Anterior cingulate cortex (tissue), 58 donors: ENCODE measurements around the gene LRBA.
"Not testable (repeated sequence)": the region's sequence is repeated elsewhere in the genome, so short reads cannot be mapped to it uniquely, and the experiment has no call there.

ENCODE experiments used
- DNase-seq, 58 donors: peaks; one replicate each; lab custom pipeline; 2025; lab: John Stamatoyannopoulos, UW

Gene LRBA

DNA sequence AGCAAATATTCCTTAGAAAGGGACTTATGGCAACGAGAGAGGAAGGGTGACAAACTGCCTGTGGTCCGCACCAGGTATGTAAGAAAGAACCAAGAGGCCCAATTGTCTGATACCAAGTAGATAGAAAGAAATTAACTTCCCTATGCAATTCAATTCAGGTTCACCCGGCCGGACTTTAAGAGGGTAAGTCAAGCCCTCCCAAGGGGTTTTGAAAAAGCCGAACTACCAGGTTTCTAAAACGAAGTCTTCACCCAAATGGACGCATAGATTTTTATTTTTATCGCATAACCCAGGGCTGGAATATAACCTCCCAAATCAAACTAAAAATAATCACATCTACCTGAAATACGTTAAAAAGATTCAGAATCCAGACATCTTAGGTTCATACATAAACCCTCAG is 434.8 kb downstream of the LRBA start:
- DNase-seq = no peak

DNA sequence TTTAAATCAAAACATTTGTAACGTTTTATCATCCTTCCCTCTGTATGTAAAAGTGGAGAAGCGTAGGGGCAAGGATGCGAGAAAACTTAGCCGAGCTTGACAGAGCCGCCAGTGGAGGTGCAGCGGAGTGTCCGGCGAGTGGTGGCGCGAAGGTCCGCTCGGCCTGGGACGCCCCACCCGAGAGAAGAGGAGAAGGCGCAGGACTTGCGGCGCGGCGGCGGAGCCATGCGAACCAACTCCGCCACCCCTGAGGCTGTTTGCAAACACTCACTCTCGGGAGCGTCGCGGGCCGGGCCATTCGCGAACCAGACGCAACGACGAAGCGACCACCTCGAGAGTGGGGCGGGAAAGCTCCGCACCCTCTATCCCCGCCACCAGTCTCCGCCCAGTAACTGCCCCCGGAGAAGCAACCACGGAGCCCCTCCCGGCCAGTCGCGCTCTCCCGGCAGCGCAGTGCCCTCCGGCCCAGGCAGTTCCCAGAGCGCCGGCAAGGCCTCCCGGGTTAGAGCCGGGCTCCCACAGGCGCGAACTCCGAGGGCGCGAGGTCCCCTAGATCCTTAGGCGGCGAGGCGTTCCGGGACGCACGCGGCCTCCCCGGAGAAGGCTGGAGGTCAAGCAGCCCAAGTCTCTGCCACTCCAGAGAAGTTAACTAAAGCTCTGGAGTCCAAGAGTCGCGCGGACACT is 435.4 kb downstream of the LRBA start:
- peak in 1 of 58 donors; percentile 0 for DNase-seq

DNA sequence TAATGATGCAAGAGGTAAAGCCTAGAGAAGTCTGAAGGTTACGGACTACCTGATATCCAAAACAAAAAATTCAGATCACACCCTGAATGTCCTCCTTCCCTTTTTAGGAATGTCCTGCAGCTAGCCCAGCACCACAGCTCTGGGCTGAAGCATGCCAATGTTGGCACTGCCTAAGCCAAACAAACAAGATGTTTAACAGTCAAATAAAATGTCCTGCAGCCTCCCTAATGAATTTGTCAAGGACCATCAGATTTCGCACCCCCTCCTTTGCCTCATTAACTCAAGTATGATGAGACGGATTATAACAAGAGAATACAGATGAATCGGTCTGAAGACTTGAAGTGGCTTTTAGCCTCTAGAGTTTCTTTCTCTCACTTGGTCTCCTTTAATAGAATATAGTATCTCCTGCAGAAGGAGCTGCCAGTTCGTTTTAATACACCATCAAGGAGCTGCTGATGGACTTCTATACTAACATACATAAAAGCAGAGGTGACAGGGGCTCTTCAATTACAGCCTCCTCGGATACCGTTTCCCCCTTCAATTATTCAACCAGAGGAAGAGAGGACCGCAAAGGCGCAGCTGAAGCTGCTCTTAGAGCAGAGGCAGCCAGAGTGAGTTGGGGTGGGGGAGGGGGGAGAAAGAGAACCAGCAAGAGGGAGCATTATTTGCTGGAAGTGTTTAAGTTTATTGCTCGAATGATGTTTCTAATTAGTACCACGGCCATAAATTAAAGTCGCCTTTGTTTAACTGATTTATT is 436.2 kb downstream of the LRBA start:
- no peak for DNase-seq

DNA sequence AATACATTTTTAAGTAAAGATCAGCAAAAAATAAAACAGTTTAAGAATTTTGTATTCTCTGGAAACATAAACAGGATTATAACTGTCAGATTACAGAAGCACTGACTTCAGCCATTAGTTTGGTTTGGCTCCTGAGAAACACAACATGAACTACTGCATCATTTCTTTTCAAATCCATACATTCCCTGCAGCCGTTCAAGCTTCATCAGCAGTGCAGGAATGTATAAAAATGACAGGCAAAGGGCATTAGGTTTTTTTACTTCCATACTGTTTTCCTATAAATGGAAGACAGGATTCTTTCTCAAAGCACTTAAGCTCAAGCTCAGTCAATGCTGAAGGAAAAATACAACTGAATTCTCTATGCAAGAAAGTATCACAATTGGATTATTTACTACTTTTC is 437.3 kb downstream of the LRBA start:
- DNase-seq = no peak

DNA sequence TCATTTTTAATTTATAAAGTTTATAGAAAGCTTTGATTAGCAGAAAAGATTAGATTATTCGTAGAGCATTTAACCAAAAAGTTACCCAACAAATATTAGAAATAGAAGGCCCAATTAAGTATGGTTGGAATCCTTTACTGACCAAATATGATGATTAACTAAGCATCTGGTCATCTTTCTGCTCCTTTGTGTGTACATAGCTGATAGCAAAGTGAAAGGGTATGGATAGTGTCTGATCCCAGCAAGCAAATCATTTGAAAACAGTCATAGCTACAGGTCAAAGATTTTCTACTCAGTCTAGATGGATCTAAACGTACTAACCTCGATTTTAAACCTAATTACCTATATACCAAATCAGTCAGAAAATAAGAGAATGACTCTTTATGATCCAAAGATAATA is 440.4 kb downstream of the LRBA start:
- DNase-seq = no peak

DNA sequence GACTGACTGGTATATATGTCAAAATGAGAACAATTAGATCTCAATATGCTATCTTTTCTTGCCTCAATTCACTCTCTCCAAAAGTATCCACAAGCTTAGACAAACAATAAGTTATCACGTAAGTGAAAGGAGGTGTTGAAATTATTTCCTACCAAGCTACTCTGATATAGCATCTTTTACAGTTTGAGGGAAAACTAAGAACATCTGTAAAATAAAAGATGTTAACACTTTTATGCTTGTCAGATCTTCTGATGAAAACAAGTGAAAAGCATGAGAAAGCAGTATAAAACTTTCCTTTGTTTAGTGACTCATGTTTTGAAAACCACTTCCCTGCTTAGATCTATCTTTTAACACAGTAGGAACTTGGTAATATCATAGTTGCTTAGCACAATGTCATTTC is 441.6 kb downstream of the LRBA start:
- no peak for DNase-seq

DNA sequence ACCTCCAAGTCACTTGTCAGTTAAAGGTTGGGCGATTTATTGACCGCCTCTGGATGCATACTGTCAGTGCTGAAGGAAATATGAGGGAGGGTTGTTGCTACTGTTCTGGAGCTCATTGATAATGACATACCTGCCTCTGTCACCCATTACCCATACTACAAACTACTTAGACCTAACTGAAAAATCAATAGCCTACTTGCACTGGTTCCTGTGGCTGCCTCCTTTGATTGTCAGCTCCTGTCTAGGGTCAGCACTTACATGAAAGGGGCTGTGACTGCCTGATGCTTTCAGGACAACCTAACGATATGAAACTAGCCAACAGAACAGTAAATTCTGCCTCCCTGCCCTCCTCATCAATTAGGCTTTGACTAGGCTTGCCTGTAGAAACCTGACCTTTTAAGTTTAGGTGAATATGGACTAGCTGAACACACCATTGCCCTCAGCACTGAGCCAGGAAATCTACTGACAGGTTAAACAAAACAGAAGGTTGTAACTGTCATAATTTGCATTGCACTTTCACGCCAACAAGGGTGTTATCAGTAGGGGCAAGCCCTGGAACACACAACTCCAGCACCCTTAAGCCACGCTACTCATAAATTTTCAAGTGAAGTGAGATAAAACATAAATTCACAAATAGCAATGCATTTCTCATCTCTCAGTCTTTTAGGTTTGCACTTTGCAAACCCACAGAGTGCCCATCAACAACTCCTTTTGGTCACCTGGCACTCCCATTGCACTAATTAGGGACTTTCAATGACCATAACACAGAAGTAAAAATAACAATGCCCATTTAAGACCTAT is 442.2 kb downstream of the LRBA start:
- no peak for DNase-seq

DNA sequence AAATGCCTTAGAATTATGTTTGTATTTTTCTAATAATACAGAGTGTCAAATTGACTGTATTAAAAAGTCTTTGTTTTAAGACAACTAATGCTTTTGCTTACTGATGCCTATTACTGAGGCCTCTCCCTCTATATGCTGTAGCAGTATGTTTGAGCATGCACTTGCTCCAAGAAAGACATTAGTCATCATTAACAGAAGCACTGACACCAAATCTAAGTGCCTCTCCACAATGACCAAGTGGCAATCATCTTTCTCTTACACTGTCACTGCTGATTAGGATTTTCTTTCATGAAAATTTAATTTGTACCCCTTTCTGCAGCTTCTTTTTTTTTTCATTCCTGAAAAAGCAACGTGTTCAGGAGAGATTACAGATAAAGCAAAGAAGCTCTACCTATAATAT is 444.2 kb downstream of the LRBA start:
- DNase-seq = no peak

DNA sequence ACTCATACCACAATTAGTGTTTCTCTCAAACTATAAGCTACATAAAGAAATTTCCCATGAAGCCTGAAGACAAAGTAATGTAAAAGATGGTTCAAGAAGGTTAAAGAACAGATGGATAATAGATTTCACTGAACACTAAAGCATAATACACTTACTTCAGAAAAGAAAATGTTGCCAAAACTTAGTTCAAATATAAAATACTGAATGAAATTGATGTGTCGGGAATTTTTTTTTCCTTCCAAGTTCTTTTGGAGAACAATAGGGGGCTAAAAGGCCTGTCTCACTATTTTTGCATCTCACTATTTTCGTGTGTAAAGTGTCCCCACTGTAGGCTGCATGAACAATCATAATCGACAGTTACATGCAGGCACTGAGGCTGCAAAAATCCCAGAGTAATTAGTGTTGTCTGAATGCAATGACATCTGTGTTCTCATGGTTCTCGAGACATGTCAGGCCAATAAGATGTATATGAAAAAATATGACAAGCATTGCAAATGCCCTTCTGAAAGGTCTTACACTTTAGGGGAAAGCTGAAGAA is 445.0 kb downstream of the LRBA start:
- DNase-seq = no peak

DNA sequence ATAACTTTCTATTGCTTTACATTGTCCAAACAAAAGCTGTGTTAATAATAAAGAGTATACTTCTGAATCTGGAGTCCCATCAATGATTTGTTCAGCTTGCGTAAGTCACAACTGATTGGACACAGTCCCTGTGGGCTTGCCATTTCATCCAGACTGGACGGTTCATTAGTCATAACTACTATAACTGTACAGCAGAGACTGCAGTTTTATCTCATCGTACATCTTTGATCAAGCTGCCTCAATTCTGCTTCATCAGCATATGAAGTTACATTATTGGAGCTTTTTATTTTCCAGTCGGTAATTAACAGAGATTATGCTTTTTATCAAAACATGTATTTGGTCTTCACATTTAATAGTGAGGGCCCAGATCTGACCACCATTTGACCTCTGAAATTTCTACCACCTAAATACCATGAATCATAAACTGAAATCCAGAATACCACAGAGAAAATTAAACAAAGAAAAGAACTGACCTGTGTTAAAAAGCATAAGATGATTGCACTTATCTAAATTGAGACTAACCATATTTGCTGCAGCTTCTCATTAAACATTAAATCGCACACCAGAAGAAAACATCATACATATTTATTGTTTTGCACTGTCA is 445.6 kb downstream of the LRBA start:
- no peak for DNase-seq

DNA sequence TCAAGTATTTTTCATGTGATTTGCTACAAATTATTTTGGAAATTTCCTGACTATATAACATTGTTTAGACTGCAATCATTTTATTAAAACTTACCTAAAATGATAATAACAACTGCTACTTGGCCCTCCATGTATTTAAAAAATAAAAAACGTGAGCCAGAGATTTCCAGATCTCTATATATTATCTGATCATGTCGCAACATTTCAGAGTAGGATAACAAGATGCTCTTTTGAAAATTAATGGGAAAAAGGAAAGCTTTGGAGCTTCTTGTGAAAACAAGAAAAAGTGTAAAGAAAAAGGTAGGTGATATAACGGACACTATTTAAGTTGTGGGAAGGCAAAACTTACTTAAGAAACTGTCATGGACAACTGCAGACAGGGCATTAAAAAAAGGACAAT is 448.0 kb downstream of the LRBA start:
- DNase-seq = no peak

DNA sequence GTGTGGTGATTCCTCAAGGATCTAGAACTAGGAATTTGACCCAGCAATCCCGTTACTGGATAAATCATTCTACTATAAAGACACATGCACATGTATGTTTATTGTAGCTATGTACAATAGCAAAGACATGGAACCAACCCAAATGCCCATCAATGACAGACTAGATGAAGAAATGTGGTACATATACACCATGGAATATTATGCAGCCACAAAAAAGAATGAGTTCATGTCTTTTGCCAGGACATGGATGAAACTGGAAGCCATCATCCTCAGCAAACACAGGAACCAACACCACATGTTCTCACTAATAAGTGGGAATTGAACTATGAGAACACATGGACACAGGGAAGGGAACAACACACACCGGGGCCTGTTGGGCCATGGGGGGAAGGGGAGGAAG is 450.1 kb downstream of the LRBA start:
- DNase-seq = not testable (repeated sequence)

DNA sequence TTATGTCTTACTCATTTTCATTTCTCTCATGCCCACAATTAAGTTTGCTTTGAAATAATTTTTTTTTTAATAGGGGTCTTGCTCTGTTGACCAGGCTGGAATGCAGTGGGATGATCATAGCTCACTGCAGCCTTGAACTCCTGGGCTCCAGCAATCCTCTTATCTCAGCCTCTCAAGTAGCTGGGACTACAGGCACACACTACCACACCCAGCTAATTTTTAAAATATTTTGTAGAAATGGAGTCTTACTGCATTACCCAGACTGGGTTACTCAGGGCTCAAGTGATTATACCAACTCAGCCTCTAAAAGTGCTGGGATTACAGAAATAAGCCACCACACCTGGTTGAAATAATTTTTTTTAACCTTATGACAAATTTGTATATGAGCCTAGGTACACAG is 452.3 kb downstream of the LRBA start:
- DNase-seq = no peak

DNA sequence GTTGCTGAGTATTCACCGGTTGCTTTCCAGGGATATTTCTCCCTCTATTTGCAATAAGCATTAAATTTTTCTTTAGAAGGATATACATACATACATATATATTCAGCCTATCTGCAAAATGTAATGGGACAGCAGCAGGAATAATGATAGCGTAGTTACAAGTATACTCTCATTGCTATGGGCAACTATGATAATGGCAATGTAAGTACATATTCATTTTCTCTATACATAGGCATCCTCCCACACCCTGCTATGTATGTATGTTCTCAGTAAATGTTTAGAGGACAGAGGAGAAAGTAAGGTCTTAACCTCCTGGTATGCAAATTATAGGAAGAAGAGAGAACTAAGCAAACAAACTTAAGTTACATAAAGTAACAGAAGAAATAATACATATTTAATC is 452.8 kb downstream of the LRBA start:
- DNase-seq = no peak

DNA sequence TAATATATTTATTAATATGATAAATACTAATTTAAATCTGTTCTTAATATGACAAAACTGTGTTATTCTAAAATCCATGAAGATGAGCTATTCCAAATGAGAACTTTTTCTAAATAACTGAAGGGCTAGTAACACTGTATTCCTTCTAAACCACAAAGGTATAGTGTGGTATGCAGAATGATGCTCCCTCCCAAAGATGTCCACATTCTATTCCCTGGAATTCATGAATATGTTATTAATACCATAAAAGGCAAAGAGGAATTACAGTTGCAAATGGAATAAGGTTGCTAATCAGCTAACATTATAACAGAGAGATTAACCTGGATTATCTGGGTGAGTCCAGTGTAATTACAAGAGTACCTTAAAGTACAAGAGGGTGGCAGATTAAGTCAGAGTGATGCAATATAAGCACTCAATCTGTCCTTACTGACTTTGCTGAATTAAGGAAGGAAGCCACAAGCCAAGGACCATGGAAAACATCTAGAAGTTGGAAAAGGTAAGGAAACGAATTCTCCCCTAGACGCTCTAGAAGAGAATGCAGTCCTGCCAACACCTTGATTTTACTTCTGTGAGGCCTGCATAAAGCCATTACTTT is 453.8 kb downstream of the LRBA start:
- no peak for DNase-seq

DNA sequence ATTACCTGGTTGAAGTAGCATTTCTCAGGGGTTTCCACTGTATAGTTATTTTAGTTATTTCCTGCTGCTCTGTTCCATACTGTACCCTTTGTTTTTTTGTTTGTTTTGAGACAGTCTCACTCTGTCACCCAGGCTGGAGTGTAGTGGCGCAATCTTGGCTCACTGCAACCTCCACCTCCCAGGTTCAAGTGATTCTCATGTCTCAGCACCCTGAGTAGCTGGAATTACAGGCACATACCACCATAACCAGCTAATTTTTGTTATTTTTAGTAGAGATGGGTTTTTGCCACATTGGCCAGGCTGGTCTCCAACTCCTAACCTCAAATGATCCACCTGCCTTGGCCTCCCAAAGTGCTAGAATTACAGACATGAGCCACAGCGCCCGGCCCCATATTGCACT is 457.3 kb downstream of the LRBA start:
- not testable (repeated sequence) for DNase-seq

DNA sequence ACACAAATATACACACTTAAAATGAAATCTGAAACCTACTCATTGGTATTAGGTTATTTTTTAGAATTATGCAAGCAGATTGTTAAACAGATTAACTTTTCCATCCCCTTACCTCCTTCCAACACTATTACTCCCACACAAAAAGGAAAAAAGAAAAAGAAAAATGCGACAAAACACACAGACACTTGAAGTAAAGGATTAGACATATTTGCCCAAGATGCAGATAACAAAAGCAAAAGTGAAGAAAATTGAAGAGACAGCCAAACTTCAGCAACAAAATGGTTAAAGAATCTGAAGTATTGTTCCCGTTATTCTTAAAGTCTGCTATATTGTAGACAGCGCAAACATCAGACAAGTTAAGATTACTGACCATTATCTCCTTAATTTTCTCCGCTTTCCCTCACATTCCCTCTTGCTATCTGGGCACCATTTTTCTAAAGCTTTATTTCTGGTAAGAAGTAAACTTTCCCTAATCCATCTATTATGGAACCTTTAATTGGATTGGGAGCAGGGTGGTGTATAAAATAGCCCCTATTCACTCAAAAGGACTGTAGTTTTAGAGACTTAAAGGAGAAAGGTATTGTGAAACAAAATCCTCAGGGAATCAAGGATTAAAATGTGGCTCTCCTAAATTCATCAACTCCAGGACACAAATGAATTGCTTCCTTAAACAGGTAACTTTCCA is 467.8 kb downstream of the LRBA start:
- no peak for DNase-seq

DNA sequence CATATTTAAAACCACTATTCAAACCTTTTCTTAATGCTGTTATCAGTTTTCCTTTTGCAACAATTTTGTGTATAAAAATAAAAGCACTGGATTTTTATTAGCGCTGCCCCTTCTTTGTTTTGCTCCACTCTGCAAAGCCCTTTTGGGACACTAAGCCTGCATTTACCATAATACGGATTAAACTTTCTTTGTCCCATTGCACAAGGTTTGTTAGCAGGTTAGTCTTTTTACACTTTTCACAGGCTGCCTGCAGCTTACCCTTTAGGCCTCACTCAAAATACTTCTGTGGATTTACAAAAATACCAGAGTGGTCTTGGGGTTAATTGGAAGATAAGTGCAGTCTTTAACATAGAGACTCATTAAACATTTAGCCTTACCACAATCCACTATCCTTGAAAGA is 468.8 kb downstream of the LRBA start:
- no peak for DNase-seq

DNA sequence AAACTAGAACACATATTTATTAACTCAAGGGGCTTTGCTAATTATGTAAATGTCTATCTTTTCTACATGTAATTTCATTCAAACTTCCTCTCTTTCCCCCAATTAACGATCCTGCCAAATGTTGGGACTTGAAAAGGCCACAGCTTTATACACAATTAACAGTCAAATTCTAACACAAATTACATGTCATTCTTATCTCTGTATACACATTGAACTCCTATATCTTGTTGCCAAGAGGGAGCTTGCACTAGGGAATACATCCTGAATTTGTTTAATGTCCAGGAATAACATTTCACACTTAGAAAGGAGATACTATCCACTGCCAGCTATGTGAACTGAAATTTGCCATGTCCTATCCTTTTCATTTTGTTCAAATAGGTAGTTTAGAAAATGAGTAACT is 472.0 kb downstream of the LRBA start:
- DNase-seq = no peak

DNA sequence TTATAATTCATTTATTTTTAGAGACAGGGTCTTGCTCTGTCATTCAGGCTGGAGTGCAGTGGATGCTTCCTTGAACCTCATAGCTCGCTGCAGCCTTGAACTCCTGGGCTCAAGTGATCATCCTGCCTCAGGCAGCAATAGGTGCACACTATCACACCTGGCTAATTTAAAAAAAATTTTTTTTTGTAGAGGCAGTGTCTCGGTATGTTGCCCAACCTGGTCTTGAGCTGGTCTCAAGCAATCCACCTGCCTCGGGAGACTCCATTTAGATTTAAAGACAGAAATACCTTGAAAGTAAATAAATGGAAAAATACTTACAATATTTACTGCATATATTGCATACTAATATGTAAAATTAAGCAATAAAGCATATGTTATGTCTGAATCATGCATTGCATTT is 473.4 kb downstream of the LRBA start:
- DNase-seq = no peak
